BE2C (cell line): ENCODE measurements around the gene ADGRD1.

Experiments used
- DNase-seq: peaks from one replicate; pipeline ENCODE4 v3.0.0-alpha.2; 2020
- H3K27me3 ChIP-seq: fragments of 250-450 bp; sonication (Bioruptor Pico); 2 replicates; pipeline ENCODE4 v1.5.1; 2020; ENCODE audit warnings: mild to moderate bottlenecking
- H3K36me3 ChIP-seq: fragments of 250-450 bp; sonication (Bioruptor Pico); 2 replicates; pipeline ENCODE4 v1.5.1; 2020; ENCODE audit warnings: mild to moderate bottlenecking
- H3K4me1 ChIP-seq: fragments of 250-450 bp; sonication (Bioruptor Pico); 2 replicates; pipeline ENCODE4 v1.5.1; 2020
- H3K4me3 ChIP-seq: 2 replicates; pipeline ENCODE4 v1.5.1; 2011; ENCODE audit warnings: low read depth, low read length
- H3K9me3 ChIP-seq: fragments of 250-450 bp; sonication (Bioruptor Pico); 2 replicates; pipeline ENCODE4 v1.5.1; 2020
- CTCF ChIP-seq: IDR thresholded peaks from 2 replicates; pipeline ENCODE4 v1.5.1; 2012; ENCODE audit warnings: mild to moderate bottlenecking, low read depth, low read length

ADGRD1 gene

GRCh38 chr12:131061041-131061806 lies 107.5 kb downstream of the ADGRD1 start:
- H3K27me3 ChIP-seq: peaks cover 35% of the 10 kb centered on the region
- H3K4me3 ChIP-seq: no peak overlapping the region
- H3K36me3 ChIP-seq: no peaks in the 10 kb centered on the region
- no peak for DNase-seq
- H3K4me1 ChIP-seq: no peaks in the 10 kb centered on the region
- TF ChIP-seq CTCF: no peak
- H3K9me3 ChIP-seq: no peaks in the 10 kb centered on the region

DNA sequence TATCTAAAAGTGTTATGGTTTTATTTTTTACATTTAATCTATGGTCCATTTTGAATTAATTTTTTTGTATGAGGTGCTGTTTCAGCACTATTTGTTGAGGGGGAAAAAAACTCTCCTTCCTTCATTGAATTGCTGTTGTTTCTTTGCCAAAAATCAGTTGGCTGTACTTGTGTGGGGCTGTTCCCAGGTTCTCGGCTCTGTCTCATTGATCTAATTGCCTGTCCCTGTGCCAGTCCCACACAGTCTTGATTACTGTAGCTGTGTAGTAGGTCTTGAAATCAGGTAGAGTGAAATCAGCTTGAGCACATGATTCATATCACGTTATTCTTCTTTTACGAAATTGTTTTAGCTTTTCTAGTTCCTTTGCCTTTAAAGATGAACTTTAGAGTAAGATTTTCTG lies 109.7 kb downstream of the ADGRD1 start:
- TF ChIP-seq CTCF: no peak
- H3K36me3 ChIP-seq: no peaks in the 10 kb centered on the region
- H3K9me3 ChIP-seq: no peaks in the 10 kb centered on the region
- no peak for DNase-seq
- H3K27me3 ChIP-seq: peaks cover 18% of the 10 kb centered on the region
- no peaks in the 10 kb centered on the region for H3K4me1 ChIP-seq
- no peak overlapping the region for H3K4me3 ChIP-seq

GRCh38 chr12:131063960-131064359 lies 110.3 kb downstream of the ADGRD1 start:
- H3K27me3 ChIP-seq: peaks cover 12% of the 10 kb centered on the region
- H3K4me1 ChIP-seq: no peaks in the 10 kb centered on the region
- no peaks in the 10 kb centered on the region for H3K9me3 ChIP-seq
- H3K4me3 ChIP-seq: no peak overlapping the region
- no peak for TF ChIP-seq CTCF
- no peak for DNase-seq
- H3K36me3 ChIP-seq: no peaks in the 10 kb centered on the region

DNA sequence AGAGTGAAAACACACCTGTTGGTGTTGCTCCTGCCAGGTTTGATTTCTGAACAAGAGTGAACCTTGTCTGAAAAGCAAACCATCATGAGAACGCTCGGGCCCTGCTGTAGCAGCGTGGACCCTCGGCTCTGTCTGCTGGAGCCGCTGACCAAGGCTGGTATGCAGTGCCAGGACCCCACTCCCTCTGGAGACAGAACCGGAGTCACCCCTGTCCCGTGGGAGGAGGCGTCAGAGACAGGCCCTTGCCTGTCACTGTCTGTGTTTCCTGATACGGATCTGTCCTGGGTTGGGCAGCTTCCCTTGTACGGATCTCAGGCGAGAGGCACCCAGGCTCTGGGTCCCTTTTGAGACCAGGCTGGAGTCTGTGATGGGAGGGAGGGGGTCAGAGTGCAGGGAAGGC lies 111.6 kb downstream of the ADGRD1 start:
- Histone ChIP-seq H3K27me3 (peaks cover 11% of the 10 kb centered on the region), H3K4me3 (no peak overlapping the region)
- TF ChIP-seq CTCF: no peak

GRCh38 chr12:131065801-131066200 lies 112.1 kb downstream of the ADGRD1 start:
- TF ChIP-seq CTCF: no peak
- no peak overlapping the region for H3K4me3 ChIP-seq
- DNase-seq: no peak

More for the DNA sequence above, 111.6 kb downstream of the ADGRD1 start:
- no peaks in the 10 kb centered on the region for H3K36me3 ChIP-seq
- DNase-seq: no peak
- no peaks in the 10 kb centered on the region for H3K9me3 ChIP-seq
- no peaks in the 10 kb centered on the region for H3K4me1 ChIP-seq

GRCh38 chr12:131066207-131066885 lies 112.6 kb downstream of the ADGRD1 start:
- Histone ChIP-seq H3K36me3 (no peaks in the 10 kb centered on the region), H3K4me3 (no peak overlapping the region)
- DNase-seq: no peak

More at GRCh38 chr12:131065801-131066200, 112.1 kb downstream of the ADGRD1 start:
- peaks cover 11% of the 10 kb centered on the region for H3K27me3 ChIP-seq
- no peaks in the 10 kb centered on the region for H3K4me1 ChIP-seq
- no peaks in the 10 kb centered on the region for H3K36me3 ChIP-seq
- no peaks in the 10 kb centered on the region for H3K9me3 ChIP-seq

More at GRCh38 chr12:131066207-131066885, 112.6 kb downstream of the ADGRD1 start:
- TF ChIP-seq CTCF: no peak
- no peaks in the 10 kb centered on the region for H3K9me3 ChIP-seq
- H3K4me1 ChIP-seq: no peaks in the 10 kb centered on the region
- H3K27me3 ChIP-seq: peaks cover 11% of the 10 kb centered on the region
